SIG-M5 treated with dmso at 0.1 percent for 504 hours (cell line): ENCODE results near the gene ATP13A1.
"Not testable (repeated sequence)": the region's sequence is repeated elsewhere in the genome, so short reads cannot be mapped to it uniquely, and the experiment has no call there.

Experiments
- DNase-seq: peaks from one replicate; lab custom pipeline; 2025; ENCODE audit not compliant: unreplicated experiment; lab: John Stamatoyannopoulos, UW

The ATP13A1 gene

DNA sequence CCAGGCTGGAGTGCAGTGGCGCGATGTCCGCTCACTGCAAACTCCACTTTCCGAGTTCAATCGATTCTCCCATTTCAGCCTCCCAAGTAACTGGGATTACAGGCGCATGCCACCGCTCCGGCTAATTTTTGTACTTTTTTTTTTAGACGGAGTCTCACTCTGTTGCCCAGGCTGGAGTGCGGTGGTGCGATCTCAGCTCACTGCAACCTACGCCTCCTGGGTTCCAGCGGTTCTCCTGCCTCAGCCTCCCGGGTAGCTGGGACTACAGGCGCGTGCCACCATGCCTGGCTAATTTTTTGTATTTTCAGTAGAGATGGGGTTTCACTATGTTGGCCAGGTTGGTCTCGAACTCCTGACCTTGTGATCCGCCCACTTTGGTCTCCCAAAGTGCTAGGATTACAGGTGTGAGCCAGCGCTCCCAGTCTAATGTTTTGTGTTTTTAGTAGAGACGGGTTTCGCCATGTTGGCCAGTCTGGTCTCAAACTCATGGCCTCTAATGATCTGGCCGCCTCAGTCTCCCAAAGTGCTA lies 2.0 kb upstream of the ATP13A1 start:
- DNase-seq = not testable (repeated sequence)

DNA sequence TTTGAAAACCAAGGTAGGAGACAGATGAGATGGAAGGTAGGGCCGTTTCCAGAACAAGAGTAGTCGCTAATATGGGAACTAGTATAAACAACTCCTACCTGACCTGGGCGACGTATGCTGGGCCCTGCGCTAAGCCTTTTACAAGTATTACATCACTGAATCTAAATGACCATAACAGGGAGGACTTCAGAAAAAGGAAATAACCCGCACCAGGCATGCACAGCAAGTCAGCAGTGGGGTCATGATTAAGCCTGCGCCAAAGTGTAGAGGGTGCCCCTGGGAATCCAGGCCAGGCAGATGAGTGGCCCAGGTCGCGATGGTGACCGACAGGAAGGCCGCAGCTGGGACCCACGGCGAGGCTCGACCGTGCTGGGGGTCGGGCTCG lies 613 bp downstream of the ATP13A1 start:
- peak; percentile 31 for DNase-seq

DNA sequence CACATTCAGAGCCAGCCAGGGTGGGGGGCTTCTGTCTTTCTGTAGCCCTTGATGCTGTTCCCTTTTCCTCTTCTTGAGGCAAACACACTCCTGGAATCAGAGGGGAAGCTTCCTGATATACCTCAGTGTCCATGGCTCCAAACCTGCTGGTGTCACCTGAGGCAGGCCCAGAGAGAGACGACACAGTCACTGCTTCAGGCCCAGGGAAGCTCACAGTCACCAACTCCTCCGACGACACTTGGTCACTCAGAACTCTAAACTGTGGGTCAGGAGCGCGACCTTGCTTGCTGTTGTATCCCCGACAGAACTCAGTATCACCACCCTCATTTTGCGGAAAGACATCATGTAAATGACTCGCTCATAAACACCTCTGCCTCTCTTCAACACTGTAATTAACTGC lies 1.1 kb downstream of the ATP13A1 start:
- no peak for DNase-seq

DNA sequence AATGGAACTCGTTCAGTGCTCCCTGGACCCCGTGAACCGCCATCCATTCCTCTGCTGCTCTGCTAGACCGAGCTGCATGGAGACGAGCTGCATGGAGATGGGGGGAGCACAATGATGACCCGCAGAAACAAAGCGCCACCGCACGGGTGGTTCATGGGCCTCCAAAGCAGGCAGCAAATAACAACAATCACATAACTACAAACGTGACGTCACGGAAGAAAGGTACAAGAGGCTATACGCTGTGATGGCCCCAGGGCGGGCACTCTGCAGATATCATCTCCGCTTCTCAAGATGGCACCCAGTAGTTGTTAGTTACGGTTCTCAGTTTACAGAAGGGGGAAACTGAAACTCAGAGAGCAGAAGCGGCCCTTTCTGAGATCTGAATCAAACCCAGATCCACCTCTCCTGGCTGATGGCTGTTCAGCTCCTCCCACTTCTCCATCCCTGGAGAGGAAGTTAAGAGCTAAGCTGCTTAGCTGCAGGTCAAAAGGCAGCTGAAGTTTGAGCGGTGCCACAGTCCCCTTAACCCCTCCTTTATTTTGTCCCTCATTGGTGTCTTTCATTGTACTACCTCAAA lies 1.7 kb downstream of the ATP13A1 start:
- peak; percentile 91 for DNase-seq

- DNase-seq = no peak
Measured at GRCh38 chr19:19661141-19661674, 2.3 kb downstream of the ATP13A1 start.

- DNase-seq = no peak
Measured at GRCh38 chr19:19659646-19660245, 3.7 kb downstream of the ATP13A1 start.

DNA sequence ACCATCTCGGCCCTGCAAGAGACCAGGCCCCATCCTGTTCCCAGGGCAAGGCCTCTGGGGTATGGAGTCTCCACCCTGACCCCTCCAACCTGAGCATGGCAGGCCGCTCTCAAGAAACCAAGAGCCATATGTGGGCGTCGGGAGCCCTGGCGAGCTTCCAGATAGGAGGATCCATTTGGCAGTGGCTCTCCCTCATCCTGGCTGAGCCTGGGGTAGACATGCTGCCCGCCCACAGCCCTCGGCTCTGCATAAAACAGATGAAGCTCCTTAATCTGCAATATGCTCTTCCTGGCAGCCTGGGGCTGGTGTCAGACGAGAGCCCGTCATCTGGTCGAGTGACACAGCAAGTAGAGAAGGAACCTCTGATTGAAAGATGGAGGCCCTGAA lies 6.1 kb downstream of the ATP13A1 start:
- no peak for DNase-seq

DNA sequence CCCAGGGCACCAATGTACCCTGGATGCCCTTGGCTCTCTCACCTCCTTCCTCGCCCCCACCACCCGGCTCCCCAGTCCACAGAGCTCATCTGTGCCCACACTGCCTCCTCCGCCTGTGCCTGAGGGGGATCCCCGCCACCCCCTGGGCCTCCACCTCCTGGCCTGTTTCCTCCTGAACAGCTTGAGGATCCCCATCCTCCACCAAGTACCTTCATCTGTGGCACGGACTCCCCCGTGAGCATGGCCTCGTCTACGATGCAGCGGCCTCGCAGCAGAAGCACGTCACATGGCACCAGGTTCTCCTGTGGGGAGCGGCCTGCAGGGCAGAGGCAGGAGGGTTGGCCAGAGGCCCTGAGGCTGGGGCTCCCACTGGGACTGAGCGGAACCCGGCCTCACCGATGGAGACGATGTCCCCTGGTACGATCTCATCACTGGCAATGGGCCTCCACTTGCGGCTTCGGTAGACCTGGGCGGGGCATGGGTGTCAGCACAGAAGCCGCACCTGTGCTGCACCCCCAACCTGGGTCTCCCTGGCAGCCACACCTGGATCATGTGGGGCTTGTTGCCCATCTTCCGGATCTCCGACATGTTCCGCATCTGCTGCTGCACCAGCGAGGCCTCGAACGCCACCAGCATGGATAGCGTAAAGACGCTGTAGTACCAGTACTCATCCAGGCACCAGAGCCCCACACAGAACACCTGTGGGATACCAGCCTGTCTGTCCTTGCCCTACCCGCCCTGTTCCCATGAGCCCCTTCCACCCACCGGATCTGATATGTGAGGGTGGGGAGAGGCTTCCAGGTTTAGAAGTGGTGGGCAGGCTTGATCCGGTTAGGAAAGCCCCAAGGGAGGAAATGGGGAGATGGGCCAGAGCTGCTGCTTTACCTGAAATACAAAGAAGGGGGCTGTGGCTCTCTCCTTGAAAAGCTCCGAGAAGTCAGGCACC lies 6.8 kb downstream of the ATP13A1 start:
- DNase-seq = no peak

- DNase-seq = no peak
Measured at GRCh38 chr19:19655641-19656343, 7.7 kb downstream of the ATP13A1 start.

DNA sequence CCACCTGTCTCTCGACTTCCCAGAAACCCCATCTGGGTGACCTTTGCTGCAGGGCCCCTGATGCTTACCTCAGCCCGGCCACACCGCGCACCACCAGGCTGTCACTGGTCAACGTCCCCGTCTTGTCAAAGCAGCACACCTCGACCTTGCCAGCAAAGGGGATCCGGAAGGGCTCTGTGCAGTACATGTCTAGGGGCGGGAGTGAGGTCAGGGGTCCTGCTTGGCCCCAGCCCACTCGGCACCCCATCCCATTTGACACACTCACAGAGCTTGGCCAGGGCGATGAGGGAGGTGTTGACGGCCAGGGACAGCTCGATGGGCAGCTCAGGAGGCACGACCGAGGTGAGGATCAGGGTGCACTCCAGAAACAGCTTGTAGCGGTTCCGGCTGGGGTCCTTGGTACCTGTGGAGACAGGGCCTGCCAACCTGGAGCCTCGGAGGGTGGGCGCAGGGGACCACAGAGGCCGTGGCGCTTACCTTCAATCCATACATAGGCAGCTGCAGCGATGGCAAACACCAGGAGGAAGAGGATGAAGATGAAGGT lies 8.4 kb downstream of the ATP13A1 start:
- no peak for DNase-seq

DNA sequence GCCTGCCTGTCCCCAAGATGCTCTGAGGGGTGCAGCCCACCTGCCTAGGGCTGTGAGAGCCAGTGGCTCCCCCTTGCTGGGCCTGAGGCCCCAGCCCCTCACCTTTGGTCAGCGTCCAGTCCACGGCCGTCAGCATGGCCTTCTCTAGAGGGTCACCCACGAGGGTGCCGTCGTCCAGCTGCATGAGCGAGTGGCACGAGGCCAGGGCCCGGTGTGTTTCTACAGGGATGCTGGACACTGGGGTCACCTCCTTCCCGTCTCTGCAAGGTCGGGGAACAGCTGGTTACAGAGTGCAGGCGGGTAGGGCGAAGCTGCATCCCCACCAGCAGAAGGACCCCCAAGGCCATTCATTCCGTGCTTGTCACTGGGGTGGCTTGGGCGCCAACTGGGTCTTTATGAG lies 9.0 kb downstream of the ATP13A1 start:
- no peak for DNase-seq

DNA sequence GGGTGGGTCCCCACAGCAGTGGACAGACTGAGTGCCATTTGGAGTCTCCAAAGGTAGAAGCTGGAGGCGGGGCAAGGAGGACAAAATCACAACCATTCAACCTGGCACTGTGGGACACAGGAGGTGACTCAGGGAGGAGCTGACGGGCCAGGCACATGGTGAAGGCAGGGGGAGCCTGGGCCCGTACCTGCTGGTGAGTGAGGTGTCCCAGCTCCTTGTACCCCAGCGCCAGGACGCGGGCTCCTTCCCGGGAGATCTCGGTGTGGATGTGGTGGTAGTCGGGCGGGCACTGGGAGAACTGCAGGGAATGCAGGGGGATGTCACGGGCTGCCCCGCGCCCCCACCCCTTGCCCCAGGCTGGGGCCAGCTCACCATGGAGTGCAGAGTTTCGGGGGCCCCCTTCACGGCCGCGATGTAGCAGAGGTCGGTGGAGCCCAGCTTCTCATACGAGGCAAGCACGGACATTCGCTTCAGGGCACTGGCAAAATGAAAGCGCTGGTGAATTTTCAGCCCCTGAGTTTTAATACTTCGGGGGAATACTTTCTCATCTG lies 9.8 kb downstream of the ATP13A1 start:
- DNase-seq = no peak

DNA sequence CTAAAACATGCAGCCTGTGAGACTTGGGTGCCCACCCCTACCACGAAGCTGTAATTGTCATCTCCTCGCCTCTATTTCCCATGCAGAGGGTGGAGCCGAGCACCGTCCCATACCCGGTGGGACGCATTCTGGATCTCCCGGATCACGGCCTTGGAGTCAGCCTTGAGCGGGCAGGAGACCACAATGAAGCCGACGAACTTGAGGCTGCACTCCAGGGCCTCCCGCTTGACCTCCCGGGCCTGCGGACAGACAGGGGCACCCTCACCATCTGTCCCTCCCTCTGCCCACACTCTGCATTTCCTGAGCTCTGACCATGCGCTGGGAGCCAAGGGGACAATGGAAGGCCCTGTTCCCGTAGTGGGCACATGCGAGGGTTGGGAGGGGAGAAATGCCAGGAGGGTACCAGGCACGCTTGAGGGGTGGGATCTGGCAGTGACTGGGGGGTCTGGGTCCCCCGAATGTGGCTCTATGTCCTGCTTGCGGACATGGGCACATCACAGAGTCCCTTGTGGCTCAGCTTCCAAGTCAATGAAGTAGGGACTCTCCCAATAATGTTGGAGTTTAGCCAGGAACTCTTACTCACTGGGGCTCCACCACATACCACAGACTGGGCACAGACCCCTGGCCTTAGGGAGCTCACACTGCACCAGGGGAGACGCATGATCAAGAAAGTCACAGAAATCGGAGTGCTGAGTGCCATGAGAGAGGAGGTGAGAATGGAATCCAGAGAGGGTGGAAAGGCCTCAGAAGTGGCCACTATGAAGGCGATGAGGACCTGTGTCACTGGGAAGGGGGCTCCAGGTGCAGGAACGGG lies 10.8 kb downstream of the ATP13A1 start:
- no peak for DNase-seq

GRCh38 chr19:19651076-19651475 lies 12.4 kb downstream of the ATP13A1 start:
- DNase-seq = no peak

DNA sequence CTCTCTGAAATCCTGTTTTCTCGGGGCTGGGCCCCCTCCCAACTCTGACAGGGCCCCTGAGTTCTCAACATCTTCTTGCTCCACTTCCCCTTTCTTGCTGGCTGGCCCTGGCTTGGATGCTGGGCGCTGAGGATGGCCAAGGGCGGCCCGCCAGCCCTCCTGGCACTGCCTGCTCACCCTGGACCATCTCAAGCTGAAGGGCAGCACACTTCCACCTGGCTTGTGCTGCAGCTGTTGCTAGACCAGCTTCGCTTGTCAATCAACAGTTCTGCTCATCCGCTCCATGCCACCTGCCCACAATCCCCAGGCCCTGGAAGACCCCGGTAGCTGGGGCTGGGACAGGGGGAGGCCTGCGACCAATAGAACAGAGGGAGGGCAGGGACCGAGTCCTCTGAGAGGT lies 13.1 kb downstream of the ATP13A1 start:
- DNase-seq = peak; percentile 7

- DNase-seq = no peak
Measured at GRCh38 chr19:19649580-19649995, 13.9 kb downstream of the ATP13A1 start.

DNA sequence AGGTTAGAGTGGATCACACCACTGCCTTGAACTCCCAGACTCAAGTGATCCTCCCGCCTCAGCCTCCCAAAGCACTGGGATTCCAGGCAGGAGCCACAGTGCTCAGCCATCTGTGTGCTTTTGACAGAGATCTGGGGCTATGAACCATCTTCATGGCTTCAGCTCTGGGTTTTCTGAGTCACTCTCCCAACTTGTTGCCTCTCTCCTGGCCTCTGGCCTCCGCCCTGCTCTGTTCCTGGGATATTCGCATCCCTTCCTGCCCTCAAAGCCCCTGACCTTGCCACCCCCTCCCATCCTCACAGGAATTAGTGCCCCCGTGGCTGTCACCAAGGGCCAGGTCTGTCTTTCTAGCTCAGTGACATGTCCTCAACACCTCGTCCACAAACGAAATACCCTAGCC lies 14.3 kb downstream of the ATP13A1 start:
- DNase-seq = no peak

GRCh38 chr19:19647037-19647835 lies 16.2 kb downstream of the ATP13A1 start:
- no peak for DNase-seq
